MCF 10A (cell line): ENCODE measurements around the gene ANKRD11. TPM values are rescaled to one million over a fixed set of nuclear protein-coding genes. Genes with fewer than 3 reads are reported as not detected.

Experiments used
- BruUV-seq: library from RNA; stranded (reverse); fragments of 400-500 nt; replicated peaks from 2 replicates; lab custom pipeline; 2021; lab: Mats Ljungman, UMichigan
- CTCF ChIA-PET: fragments of 300-600 bp; sonication (Branson Sonifier 250); formaldehyde crosslinking; extraction: SDS; loops from one replicate; lab custom pipeline; 2021; ENCODE audit warnings: antibody characterized with exemption, inconsistent platforms; lab: Yijun Ruan, JAX
- POLR2A ChIA-PET: fragments of 300-600, 350-650 bp; sonication (Branson Sonifier 250); formaldehyde crosslinking; extraction: SDS; loops from one replicate; lab custom pipeline; 2020; ENCODE audit warnings: antibody characterized with exemption, inconsistent platforms; lab: Yijun Ruan, JAX
- DNase-seq: peaks from one replicate; pipeline ENCODE4 v3.0.0-alpha.2; 2018; ENCODE audit not compliant: unreplicated experiment
- H3K27ac Mint-ChIP-seq: one replicate; pipeline ENCODE4 v1.8.0; 2022; ENCODE audit warnings: mild to moderate bottlenecking, low read depth, mixed read lengths; ENCODE audit not compliant: unreplicated experiment
- H3K27me3 Mint-ChIP-seq: one replicate; pipeline ENCODE4 v1.8.0; 2022; ENCODE audit warnings: mixed read lengths; ENCODE audit not compliant: insufficient read depth, unreplicated experiment
- H3K36me3 Mint-ChIP-seq: one replicate; pipeline ENCODE4 v1.8.0; 2022; ENCODE audit warnings: mild to moderate bottlenecking, moderate library complexity, mixed read lengths; ENCODE audit not compliant: insufficient read depth, unreplicated experiment
- H3K4me1 Mint-ChIP-seq: one replicate; pipeline ENCODE4 v1.8.0; 2022; ENCODE audit warnings: mixed read lengths; ENCODE audit not compliant: insufficient read depth, unreplicated experiment
- H3K4me3 Mint-ChIP-seq: one replicate; pipeline ENCODE4 v1.8.0; 2022; ENCODE audit warnings: mild to moderate bottlenecking, moderate library complexity, mixed read lengths; ENCODE audit not compliant: unreplicated experiment
- H3K9me3 Mint-ChIP-seq: one replicate; pipeline ENCODE4 v1.8.0; 2022; ENCODE audit warnings: mixed read lengths; ENCODE audit not compliant: unreplicated experiment
- intact Hi-C: fragments of 100-400 bp; cut with micrococcal nuclease; formaldehyde crosslinking; loops from 2 replicates; pipeline ENCODE4 v1.14.1; 2022
- total RNA-seq: library from RNA; stranded (reverse); gene quantifications from 2 replicates; pipeline ENCODE4 v1.2.3, GENCODE V29; 2022
- TF ChIP-seq, protein P1 (sequence below): fragments of 200-600 bp; IDR thresholded peaks from one replicate; pipeline ENCODE4 v1.8.0; 2022; ENCODE audit warnings: antibody characterized with exemption, mild to moderate bottlenecking; ENCODE audit not compliant: unreplicated experiment

Gene ANKRD11
- total RNA-seq, 1 experiment from 2014 or later = 237 TPM

DNA sequence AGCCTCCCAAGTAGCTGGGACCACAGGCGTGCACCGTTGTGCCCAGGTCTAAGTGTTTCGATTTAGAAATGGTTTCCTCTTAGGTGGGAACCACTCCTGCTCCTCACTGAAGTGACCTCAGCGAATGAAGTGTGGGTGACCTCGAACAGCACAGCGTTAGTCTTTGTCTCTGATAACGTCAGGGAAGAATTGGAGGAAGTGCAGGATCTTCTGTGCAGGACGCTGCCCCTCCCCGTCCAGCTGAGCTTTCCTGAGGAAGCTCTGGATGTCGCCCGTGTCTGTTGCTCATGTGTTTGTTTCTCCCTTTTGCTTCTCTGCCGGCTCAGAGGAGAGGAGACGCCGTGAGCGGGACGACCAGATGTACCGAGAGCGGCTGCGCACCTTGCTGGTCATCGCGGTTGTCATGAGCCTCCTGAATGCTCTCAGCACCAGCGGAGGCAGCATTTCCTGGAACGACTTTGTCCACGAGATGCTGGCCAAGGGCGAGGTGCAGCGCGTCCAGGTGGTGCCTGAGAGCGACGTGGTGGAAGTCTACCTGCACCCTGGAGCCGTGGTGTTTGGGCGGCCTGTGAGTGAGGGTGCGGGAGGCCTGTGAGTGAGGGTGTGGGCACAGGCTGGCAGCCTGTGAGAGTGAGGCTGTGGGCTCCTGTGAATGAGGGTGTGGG, 33.5 kb upstream of the ANKRD11 start:
- H3K4me1 Mint-ChIP-seq = no peaks in the 10 kb centered on the region
- CTCF ChIA-PET = no interaction called here

DNA sequence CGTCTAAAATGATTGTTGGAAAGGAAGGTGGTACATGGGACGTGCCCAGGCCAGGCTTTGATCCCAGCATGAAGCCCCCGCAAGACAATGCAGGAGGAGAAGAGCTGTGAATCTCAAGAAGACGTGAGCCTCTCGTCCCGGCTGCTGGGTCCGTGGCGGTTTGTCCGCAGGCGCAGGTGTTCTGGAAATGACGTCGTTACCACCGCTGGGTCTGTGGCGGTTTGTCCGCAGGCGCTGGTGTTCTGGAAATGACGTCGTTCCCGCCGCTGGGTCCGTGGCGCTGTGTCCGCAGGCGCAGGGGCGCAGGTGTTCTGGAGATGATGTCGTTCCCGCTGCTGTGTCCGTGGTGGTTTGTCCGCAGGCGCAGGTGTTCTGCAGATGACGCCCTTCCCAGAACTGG, 31.9 kb upstream of the ANKRD11 start:
- intact Hi-C loops = no loop called here
- POLR2A ChIA-PET = no interaction called here
- H3K4me3 Mint-ChIP-seq = no peak overlapping the region
- BruUV-seq = no TSS peak
- TF ChIP-seq, protein P1, sequence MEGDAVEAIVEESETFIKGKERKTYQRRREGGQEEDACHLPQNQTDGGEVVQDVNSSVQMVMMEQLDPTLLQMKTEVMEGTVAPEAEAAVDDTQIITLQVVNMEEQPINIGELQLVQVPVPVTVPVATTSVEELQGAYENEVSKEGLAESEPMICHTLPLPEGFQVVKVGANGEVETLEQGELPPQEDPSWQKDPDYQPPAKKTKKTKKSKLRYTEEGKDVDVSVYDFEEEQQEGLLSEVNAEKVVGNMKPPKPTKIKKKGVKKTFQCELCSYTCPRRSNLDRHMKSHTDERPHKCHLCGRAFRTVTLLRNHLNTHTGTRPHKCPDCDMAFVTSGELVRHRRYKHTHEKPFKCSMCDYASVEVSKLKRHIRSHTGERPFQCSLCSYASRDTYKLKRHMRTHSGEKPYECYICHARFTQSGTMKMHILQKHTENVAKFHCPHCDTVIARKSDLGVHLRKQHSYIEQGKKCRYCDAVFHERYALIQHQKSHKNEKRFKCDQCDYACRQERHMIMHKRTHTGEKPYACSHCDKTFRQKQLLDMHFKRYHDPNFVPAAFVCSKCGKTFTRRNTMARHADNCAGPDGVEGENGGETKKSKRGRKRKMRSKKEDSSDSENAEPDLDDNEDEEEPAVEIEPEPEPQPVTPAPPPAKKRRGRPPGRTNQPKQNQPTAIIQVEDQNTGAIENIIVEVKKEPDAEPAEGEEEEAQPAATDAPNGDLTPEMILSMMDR = no peak
- H3K36me3 Mint-ChIP-seq = peaks cover 89% of the 10 kb centered on the region
- no peaks in the 10 kb centered on the region for H3K9me3 Mint-ChIP-seq
- H3K27ac Mint-ChIP-seq = no peak overlapping the region
- CTCF ChIA-PET = no interaction called here
- H3K4me1 Mint-ChIP-seq = no peaks in the 10 kb centered on the region
- no peaks in the 10 kb centered on the region for H3K27me3 Mint-ChIP-seq
- no peak for DNase-seq

More for the DNA sequence above, 33.5 kb upstream of the ANKRD11 start:
- H3K27me3 Mint-ChIP-seq = no peaks in the 10 kb centered on the region
- intact Hi-C loops = no loop called here
- POLR2A ChIA-PET = no interaction called here
- peaks cover 87% of the 10 kb centered on the region for H3K36me3 Mint-ChIP-seq
- no peaks in the 10 kb centered on the region for H3K9me3 Mint-ChIP-seq
- no peak overlapping the region for H3K4me3 Mint-ChIP-seq
- no peak for DNase-seq
- TF ChIP-seq, protein P1 = no peak
- BruUV-seq = no TSS peak
- H3K27ac Mint-ChIP-seq = no peak overlapping the region

DNA sequence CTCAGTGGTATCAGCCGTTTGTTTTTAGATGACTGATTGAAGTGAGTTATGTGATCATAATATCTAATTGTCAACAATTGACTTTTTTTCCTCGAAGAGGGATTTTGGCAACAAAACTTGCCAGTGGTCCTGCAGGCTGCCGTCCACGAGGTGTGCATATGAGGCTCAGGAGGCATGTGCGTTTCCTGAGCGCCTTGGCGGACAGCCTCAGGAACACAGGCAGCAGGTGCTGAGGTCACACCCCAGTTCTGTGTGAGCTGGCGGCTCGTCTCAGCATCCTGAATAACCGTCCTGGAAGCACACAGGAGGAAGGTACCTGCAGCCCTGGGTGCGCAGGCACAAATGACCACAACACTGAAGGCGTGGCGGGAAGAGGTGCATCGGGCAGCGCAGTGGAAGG, 29.5 kb upstream of the ANKRD11 start:
- Mint-ChIP-seq H3K27me3 (no peaks in the 10 kb centered on the region), H3K36me3 (peaks cover 89% of the 10 kb centered on the region), H3K9me3 (no peaks in the 10 kb centered on the region), H3K4me1 (no peaks in the 10 kb centered on the region), H3K4me3 (no peak overlapping the region), H3K27ac (no peak overlapping the region)
- TF ChIP-seq, protein P1 = no peak
- intact Hi-C loops = no loop called here
- BruUV-seq = no TSS peak
- ChIA-PET CTCF (interaction anchor here (0.5 kb wide), 1 partner anchor 10 kb away, joined by 3 read pairs; no protein-coding TSS in a partner anchor), POLR2A (no interaction called here)
- DNase-seq = no peak

DNA sequence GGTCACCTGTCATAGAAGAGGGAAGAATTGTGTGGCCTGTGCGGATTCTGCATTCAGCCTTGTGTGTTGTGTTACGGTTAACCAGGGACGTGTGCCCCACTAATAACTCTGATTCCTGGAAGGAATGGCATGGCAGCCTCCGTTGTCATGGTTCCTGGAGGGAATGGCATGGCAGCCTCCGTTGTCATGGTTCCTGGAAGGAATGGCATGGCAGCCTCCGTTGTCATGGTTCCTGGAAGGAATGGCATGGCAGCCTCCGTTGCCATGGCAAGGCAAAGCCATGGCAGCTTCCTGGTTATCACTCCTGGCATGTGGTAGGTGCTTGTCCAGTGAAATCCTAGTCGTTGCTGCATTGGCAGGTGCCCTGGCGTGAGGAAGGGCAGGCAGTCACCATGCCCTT, 26.8 kb upstream of the ANKRD11 start:
- peaks cover 89% of the 10 kb centered on the region for H3K36me3 Mint-ChIP-seq

More for the DNA sequence above, 26.8 kb upstream of the ANKRD11 start:
- no TSS peak for BruUV-seq
- TF ChIP-seq, protein P1 = no peak
- DNase-seq = no peak
- Mint-ChIP-seq H3K27ac (no peak overlapping the region), H3K27me3 (no peaks in the 10 kb centered on the region), H3K4me3 (no peak overlapping the region), H3K4me1 (no peaks in the 10 kb centered on the region), H3K9me3 (no peaks in the 10 kb centered on the region)
- CTCF ChIA-PET = interaction anchor here (0.6 kb wide), 2 partner anchors 41 to 80 kb away, joined by 3 to 6 read pairs; no protein-coding TSS in a partner anchor
- intact Hi-C loops = no loop called here
- POLR2A ChIA-PET = interaction anchor here (0.9 to 1.1 kb wide), 2 partner anchors 28 to 306 kb away, joined by 3 read pairs; no protein-coding TSS in a partner anchor
